22Rv1 (cell line): ENCODE results near the gene TAT.

Source experiments
- CTCF ChIP-seq: fragments of 450-650 bp; IDR thresholded peaks from 2 replicates; pipeline ENCODE4 v1.5.1; 2017; ENCODE audit warnings: mild to moderate bottlenecking
- ZFX ChIP-seq: fragments of 450-650 bp; IDR thresholded peaks from 2 replicates; pipeline ENCODE4 v1.6.1; 2017; ENCODE audit warnings: antibody characterized with exemption, borderline replicate concordance

DNA sequence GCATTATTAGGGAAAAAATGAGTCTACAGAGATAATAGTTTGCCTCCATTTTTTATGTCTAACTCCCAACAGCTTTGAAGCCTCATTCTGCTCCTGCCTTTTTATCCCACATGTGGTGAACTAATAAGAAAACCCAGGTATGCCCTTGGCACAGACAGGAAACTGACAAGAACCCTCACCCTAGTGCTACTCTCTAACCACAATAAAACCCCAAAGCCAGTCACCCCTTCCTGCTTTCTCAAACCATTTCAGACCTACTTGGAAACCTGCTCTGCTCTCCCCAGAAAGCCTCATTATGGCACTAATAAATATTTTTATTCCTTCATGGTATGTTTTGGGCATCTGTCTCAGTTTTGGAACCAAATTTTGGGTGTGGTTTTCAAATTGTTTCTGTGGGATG, 45.2 kb upstream of the TAT start:
- TF ChIP-seq CTCF (no peak), ZFX (no peak)
